ENCODE data around the gene VEGFA. TPM values are rescaled to one million over a fixed set of nuclear protein-coding genes. Genes with fewer than 3 reads are reported as not detected.

The VEGFA gene
- total RNA-seq, 1 experiment from 2014 or later = 174 TPM

- H3K9me3 Mint-ChIP-seq (ENCODE audit: unreplicated experiment) = no peaks in the 10 kb centered on the region
- no peak for TF ChIP-seq CTCF (IDR thresholded peaks at IDR 0.05; ENCODE audit: insufficient read depth in 1 of 2, low read depth in 1 of 2, low read length in 1 of 2, severe bottlenecking in 1 of 2, unreplicated experiment in 1 of 2)
- H3K4me3 Mint-ChIP-seq (ENCODE audit: unreplicated experiment) = no peak overlapping the region
- ChIA-PET CTCF (no interaction called here), POLR2A (no interaction called here)
- Histone ChIP-seq H3K9me3 (no peaks in the 10 kb centered on the region), H3K4me1 (peaks cover 70% of the 10 kb centered on the region), H3K4me3 (ENCODE audit: low read depth, low read length) (no peak overlapping the region), H3K27me3 (replicated peaks; ENCODE audit: control insufficient read depth, insufficient read depth, low read length) (no peaks in the 10 kb centered on the region), H3K36me3 (ENCODE audit: control insufficient read depth, insufficient read depth, low read length) (no peaks in the 10 kb centered on the region)
- no peaks in the 10 kb centered on the region for H3K27me3 Mint-ChIP-seq (ENCODE audit: insufficient read depth, unreplicated experiment)
- H3K36me3 Mint-ChIP-seq (ENCODE audit: insufficient read depth, unreplicated experiment) = peaks cover 6% of the 10 kb centered on the region
- BruUV-seq (replicated peaks) = no TSS peak
- H3K4me1 Mint-ChIP-seq (ENCODE audit: low read depth, unreplicated experiment) = peaks cover 60% of the 10 kb centered on the region
- intact Hi-C loops (cut with micrococcal nuclease; ENCODE audit: unreplicated experiment) = no loop called here
- H3K27ac Mint-ChIP-seq (ENCODE audit: unreplicated experiment) = no peak overlapping the region
- DNase-seq = no peak
Measured at GRCh38 chr6:43823390-43823789, 53.4 kb downstream of the VEGFA start.

- Mint-ChIP-seq H3K9me3 (ENCODE audit: unreplicated experiment) (no peaks in the 10 kb centered on the region), H3K4me1 (ENCODE audit: low read depth, unreplicated experiment) (peaks cover 60% of the 10 kb centered on the region), H3K4me3 (ENCODE audit: unreplicated experiment) (peak overlapping the region; percentile 42), H3K27me3 (ENCODE audit: insufficient read depth, unreplicated experiment) (no peaks in the 10 kb centered on the region), H3K36me3 (ENCODE audit: insufficient read depth, unreplicated experiment) (peaks cover 6% of the 10 kb centered on the region), H3K27ac (ENCODE audit: unreplicated experiment) (peak overlapping the region; percentile 76)
- no peaks in the 10 kb centered on the region for H3K9me3 ChIP-seq
- no peaks in the 10 kb centered on the region for H3K27me3 ChIP-seq (replicated peaks; ENCODE audit: control insufficient read depth, insufficient read depth, low read length)
- BruUV-seq (replicated peaks) = no TSS peak
- H3K36me3 ChIP-seq (ENCODE audit: control insufficient read depth, insufficient read depth, low read length) = no peaks in the 10 kb centered on the region
- POLR2A ChIA-PET = interaction anchor here (0.5 to 1.2 kb wide), 3 partner anchors 38 to 102 kb away, joined by 3 read pairs; partner anchors contain the start of gene VEGFA
- H3K4me3 ChIP-seq (ENCODE audit: low read depth, low read length) = no peak overlapping the region
- H3K4me1 ChIP-seq = peaks cover 75% of the 10 kb centered on the region
- TF ChIP-seq CTCF (IDR thresholded peaks at IDR 0.05; ENCODE audit: insufficient read depth in 1 of 2, low read depth in 1 of 2, low read length in 1 of 2, severe bottlenecking in 1 of 2, unreplicated experiment in 1 of 2) = peak in 1 of 2 experiments; percentile 25
- CTCF ChIA-PET = interaction anchor here (0.6 to 2.2 kb wide), 7 partner anchors 10 to 356 kb away, joined by 3 to 10 read pairs (median 4); no protein-coding TSS in a partner anchor
- intact Hi-C loops (cut with micrococcal nuclease; ENCODE audit: unreplicated experiment) = loop anchor here (1.0 kb wide), 2 partner anchors 9 to 18 kb away; no protein-coding TSS in a partner anchor
- peak; percentile 70 to 77 for DNase-seq
Measured at GRCh38 chr6:43823879-43824702, 54.1 kb downstream of the VEGFA start.

- no TSS peak for BruUV-seq (replicated peaks)
- H3K27ac Mint-ChIP-seq (ENCODE audit: unreplicated experiment) = peak overlapping the region; percentile 76
- peaks cover 57% of the 10 kb centered on the region for H3K4me1 Mint-ChIP-seq (ENCODE audit: low read depth, unreplicated experiment)
- TF ChIP-seq CTCF (IDR thresholded peaks at IDR 0.05; ENCODE audit: insufficient read depth in 1 of 2, low read depth in 1 of 2, low read length in 1 of 2, severe bottlenecking in 1 of 2, unreplicated experiment in 1 of 2) = no peak
- ChIA-PET CTCF (interaction anchor here (0.6 to 2.2 kb wide), 7 partner anchors 9 to 356 kb away, joined by 3 to 10 read pairs (median 4); no protein-coding TSS in a partner anchor), POLR2A (interaction anchor here (0.5 to 1.2 kb wide), 3 partner anchors 38 to 102 kb away, joined by 3 read pairs; partner anchors contain the start of gene VEGFA)
- H3K36me3 Mint-ChIP-seq (ENCODE audit: insufficient read depth, unreplicated experiment) = peaks cover 6% of the 10 kb centered on the region
- H3K27me3 ChIP-seq (replicated peaks; ENCODE audit: control insufficient read depth, insufficient read depth, low read length) = no peaks in the 10 kb centered on the region
- intact Hi-C loops (cut with micrococcal nuclease; ENCODE audit: unreplicated experiment) = loop anchor here (1.0 kb wide), 2 partner anchors 9 to 18 kb away; no protein-coding TSS in a partner anchor
- H3K4me3 ChIP-seq (ENCODE audit: low read depth, low read length) = no peak overlapping the region
- no peaks in the 10 kb centered on the region for H3K36me3 ChIP-seq (ENCODE audit: control insufficient read depth, insufficient read depth, low read length)
- no peak for DNase-seq
- no peaks in the 10 kb centered on the region for H3K27me3 Mint-ChIP-seq (ENCODE audit: insufficient read depth, unreplicated experiment)
- H3K9me3 Mint-ChIP-seq (ENCODE audit: unreplicated experiment) = no peaks in the 10 kb centered on the region
- H3K9me3 ChIP-seq = no peaks in the 10 kb centered on the region
- peak overlapping the region; percentile 42 for H3K4me3 Mint-ChIP-seq (ENCODE audit: unreplicated experiment)
- peaks cover 72% of the 10 kb centered on the region for H3K4me1 ChIP-seq
Measured at GRCh38 chr6:43824703-43825064, 54.7 kb downstream of the VEGFA start.

Measured in Caco-2 (cell line).